HG02970 (cell line): ENCODE data around the gene CHIC2.
"Not testable (repeated sequence)": the region's sequence is repeated elsewhere in the genome, so short reads cannot be mapped to it uniquely, and the experiment has no call there.

Experiments
- ATAC-seq: cut with Tn5 transposase; IDR thresholded peaks from one replicate; pipeline ENCODE4 v1.9.1; 2021; ENCODE audit warnings: mild to moderate bottlenecking, moderate library complexity, moderate number of reproducible peaks; ENCODE audit not compliant: unreplicated experiment, low FRiP score

CHIC2 gene

GRCh38 chr4:54061873-54062272 is 2.5 kb downstream of the CHIC2 start:
- ATAC-seq = no peak

GRCh38 chr4:54061067-54061466 is 3.3 kb downstream of the CHIC2 start:
- ATAC-seq = no peak

GRCh38 chr4:54060116-54060515 is 4.3 kb downstream of the CHIC2 start:
- ATAC-seq = no peak

GRCh38 chr4:54058171-54058570 is 6.2 kb downstream of the CHIC2 start:
- no peak for ATAC-seq

- ATAC-seq = no peak
Observed at GRCh38 chr4:54056360-54056759, 8.0 kb downstream of the CHIC2 start.

GRCh38 chr4:54055494-54055893 is 8.9 kb downstream of the CHIC2 start:
- ATAC-seq = no peak

- no peak for ATAC-seq
Observed at GRCh38 chr4:54054501-54054900, 9.9 kb downstream of the CHIC2 start.

GRCh38 chr4:54053322-54053721 is 11.1 kb downstream of the CHIC2 start:
- ATAC-seq = not testable (repeated sequence)

- ATAC-seq = no peak
Observed at GRCh38 chr4:54050214-54050904, 14.0 kb downstream of the CHIC2 start.

- not testable (repeated sequence) for ATAC-seq
Observed at GRCh38 chr4:54043630-54044029, 20.8 kb downstream of the CHIC2 start.

GRCh38 chr4:54041933-54042332 is 22.5 kb downstream of the CHIC2 start:
- ATAC-seq = no peak

- no peak for ATAC-seq
Observed at GRCh38 chr4:54041100-54041499, 23.3 kb downstream of the CHIC2 start.

GRCh38 chr4:54038056-54038455 is 26.3 kb downstream of the CHIC2 start:
- ATAC-seq = no peak

GRCh38 chr4:54036184-54036583 is 28.2 kb downstream of the CHIC2 start:
- ATAC-seq = no peak

- no peak for ATAC-seq
Observed at GRCh38 chr4:54032558-54033135, 31.8 kb downstream of the CHIC2 start.

GRCh38 chr4:54027311-54027710 is 37.1 kb downstream of the CHIC2 start:
- no peak for ATAC-seq

- no peak for ATAC-seq
Observed at GRCh38 chr4:54025582-54025981, 38.8 kb downstream of the CHIC2 start.

GRCh38 chr4:54023019-54023418 is 41.4 kb downstream of the CHIC2 start:
- ATAC-seq = not testable (repeated sequence)

- no peak for ATAC-seq
Observed at GRCh38 chr4:54017974-54018373, 46.4 kb downstream of the CHIC2 start.

GRCh38 chr4:54017308-54017707 is 47.1 kb downstream of the CHIC2 start:
- no peak for ATAC-seq

- ATAC-seq = no peak
Observed at GRCh38 chr4:54016504-54016903, 47.9 kb downstream of the CHIC2 start.

GRCh38 chr4:54015423-54016030 is 48.9 kb downstream of the CHIC2 start:
- no peak for ATAC-seq
